HepG2 (cell line): ENCODE data around the gene BDP1. TPM values are rescaled to one million over a fixed set of nuclear protein-coding genes. Genes with fewer than 3 reads are reported as not detected.

Experiments
- CHD2 ChIP-seq: IDR thresholded peaks from 2 replicates; pipeline ENCODE4 v1.6.1; 2011; ENCODE audit warnings: low read depth, low read length, improper control_type of control experiment
- EED ChIP-seq: sonication (generic); formaldehyde crosslinking; IDR thresholded peaks from 2 replicates; pipeline ENCODE4 v1.5.0; 2020; ENCODE audit warnings: mild to moderate bottlenecking, missing genetic modification reagents
- HOXA7 ChIP-seq: sonication (generic); formaldehyde crosslinking; IDR thresholded peaks from 2 replicates; pipeline ENCODE4 v1.8.1; 2022; ENCODE audit warnings: mild to moderate bottlenecking, missing genetic modification reagents, moderate library complexity
- KDM5A ChIP-seq: fragments of 200-600 bp; sonication (generic); IDR thresholded peaks from 2 replicates; pipeline ENCODE4 v1.7.0; 2018; ENCODE audit warnings: antibody characterized with exemption, mild to moderate bottlenecking, low read length, borderline replicate concordance
- KDM5B ChIP-seq: sonication (generic); formaldehyde crosslinking; IDR thresholded peaks from 2 replicates; pipeline ENCODE4 v1.4.0; 2020; ENCODE audit warnings: missing genetic modification reagents, mild to moderate bottlenecking, borderline replicate concordance
- NCOA1 ChIP-seq: sonication (generic); formaldehyde crosslinking; IDR thresholded peaks from 2 replicates; pipeline ENCODE4 v1.9.0; 2021; ENCODE audit warnings: missing genetic modification reagents
- NCOA2 ChIP-seq: sonication (generic); formaldehyde crosslinking; IDR thresholded peaks from 2 replicates; pipeline ENCODE4 v1.8.0; 2022; ENCODE audit warnings: inconsistent platforms
- PAX8 ChIP-seq: sonication (generic); formaldehyde crosslinking; IDR thresholded peaks from 2 replicates; pipeline ENCODE4 v1.8.0; 2022; ENCODE audit warnings: mild to moderate bottlenecking, missing genetic modification reagents, borderline replicate concordance
- PCBP2 ChIP-seq: fragments of 200-400 bp; formaldehyde crosslinking; optimal IDR thresholded peaks from 2 replicates; pipeline ENCODE3; 2018; ENCODE audit warnings: low read length, low read depth; ENCODE audit not compliant: poor library complexity, severe bottlenecking
- POGZ ChIP-seq: sonication (generic); formaldehyde crosslinking; IDR thresholded peaks from 2 replicates; pipeline ENCODE4 v1.4.0; 2020; ENCODE audit warnings: mild to moderate bottlenecking, missing genetic modification reagents
- PRPF4 ChIP-seq: fragments of 200-400 bp; formaldehyde crosslinking; IDR thresholded peaks from 2 replicates; pipeline ENCODE4 v1.6.1; 2016; ENCODE audit warnings: low read length, low read depth; ENCODE audit not compliant: poor library complexity, severe bottlenecking
- RBFOX2 ChIP-seq: fragments of 200-400 bp; formaldehyde crosslinking; IDR thresholded peaks from 2 replicates; pipeline ENCODE4 v1.6.1; 2017; ENCODE audit warnings: low read depth, mild to moderate bottlenecking, low read length
- SOX6 ChIP-seq, 2 experiments: fragments of 450-650 bp in 1 of 2; sonication (generic) in 1 of 2; formaldehyde crosslinking in 1 of 2; IDR thresholded peaks; 2 replicates each; pipeline versions ENCODE4 v1.4.0 to v1.6.1; 2017 to 2020; ENCODE audit warnings: antibody characterized with exemption in 1 of 2, mild to moderate bottlenecking in 1 of 2, missing genetic modification reagents in 1 of 2
- ZFP36 ChIP-seq: fragments of 150-350 bp; IDR thresholded peaks from 2 replicates; pipeline ENCODE4 v1.6.1; 2018; ENCODE audit warnings: borderline replicate concordance, low read length, low read depth; ENCODE audit not compliant: partially characterized antibody
- ZNF235 ChIP-seq: sonication (generic); formaldehyde crosslinking; IDR thresholded peaks from 2 replicates; pipeline ENCODE4 v1.8.1; 2023; ENCODE audit warnings: mild to moderate bottlenecking, missing genetic modification reagents, borderline replicate concordance
- ZNF253 ChIP-seq: sonication (generic); formaldehyde crosslinking; IDR thresholded peaks from 2 replicates; pipeline ENCODE4 v1.8.0; 2022; ENCODE audit warnings: mild to moderate bottlenecking, missing genetic modification reagents, borderline replicate concordance
- ZNF333 ChIP-seq: sonication (generic); formaldehyde crosslinking; IDR thresholded peaks from 2 replicates; pipeline ENCODE4 v1.4.0; 2020; ENCODE audit warnings: mild to moderate bottlenecking, missing genetic modification reagents, borderline replicate concordance
- ZNF563 ChIP-seq: sonication (generic); formaldehyde crosslinking; IDR thresholded peaks from 2 replicates; pipeline ENCODE4 v1.8.0; 2022; ENCODE audit warnings: mild to moderate bottlenecking, moderate library complexity, missing genetic modification reagents
- ZNF737 ChIP-seq: sonication (generic); formaldehyde crosslinking; IDR thresholded peaks from 2 replicates; pipeline ENCODE4 v1.5.0; 2020; ENCODE audit warnings: missing genetic modification reagents, mild to moderate bottlenecking, borderline replicate concordance
- ZNF749 ChIP-seq: sonication (generic); formaldehyde crosslinking; IDR thresholded peaks from 2 replicates; pipeline ENCODE4 v1.8.0; 2022; ENCODE audit warnings: mild to moderate bottlenecking, missing genetic modification reagents, moderate library complexity, borderline replicate concordance
- ZNF761 ChIP-seq: sonication (generic); formaldehyde crosslinking; conservative IDR thresholded peaks from 2 replicates; pipeline ENCODE4 v1.4.0; 2020; ENCODE audit warnings: mild to moderate bottlenecking, missing genetic modification reagents
- ZNF776 ChIP-seq: sonication (generic); formaldehyde crosslinking; IDR thresholded peaks from 2 replicates; pipeline ENCODE4 v1.4.0; 2020; ENCODE audit warnings: mild to moderate bottlenecking, missing genetic modification reagents
- ZNF83 ChIP-seq: sonication (generic); formaldehyde crosslinking; IDR thresholded peaks from 2 replicates; pipeline ENCODE4 v1.4.0; 2020; ENCODE audit warnings: missing genetic modification reagents, mild to moderate bottlenecking, borderline replicate concordance
- polyA plus RNA-seq, 8 experiments: library from polyadenylated mRNA; depleted of rRNA in 3 of 8; stranded (reverse) in 7 of 8; unstranded in 1 of 8; fragments of >200 nt; fragmentation: Illumina TruSeq in 4 of 8; extraction: Trizol in 4 of 8; gene quantifications; 2 replicates each; pipeline versions ENCODE4 v1.2.1 to v1.2.3, GENCODE V29; 2011 to 2016; ENCODE audit warnings: low read depth in 4 of 8, missing spikeins in 1 of 8, mixed read lengths in 1 of 8; ENCODE audit not compliant: insufficient read depth in 1 of 8
- total RNA-seq, 5 experiments: library from RNA; depleted of rRNA; stranded (reverse); fragments of >200 nt; fragmentation: Illumina TruSeq; extraction: Trizol; gene quantifications; 2 replicates each; pipeline ENCODE4 v1.2.3, GENCODE V29; 2016; ENCODE audit warnings: low read depth in 1 of 5
- TF ChIP-seq, protein P1 (sequence below): sonication (generic); formaldehyde crosslinking; conservative IDR thresholded peaks from 2 replicates; pipeline ENCODE4 v1.5.0; 2020; ENCODE audit warnings: missing genetic modification reagents
- TF ChIP-seq, protein P2 (sequence below): sonication (generic); formaldehyde crosslinking; IDR thresholded peaks from 2 replicates; pipeline ENCODE4 v1.9.0; 2021; ENCODE audit warnings: missing genetic modification reagents, borderline replicate concordance

BDP1 gene
- total and polyA plus RNA-seq, 2 of the 13 experiments (the other 11 are each of a cell fraction or from before 2014, with no cell fraction given) = 10.2 to 22.4 TPM

DNA sequence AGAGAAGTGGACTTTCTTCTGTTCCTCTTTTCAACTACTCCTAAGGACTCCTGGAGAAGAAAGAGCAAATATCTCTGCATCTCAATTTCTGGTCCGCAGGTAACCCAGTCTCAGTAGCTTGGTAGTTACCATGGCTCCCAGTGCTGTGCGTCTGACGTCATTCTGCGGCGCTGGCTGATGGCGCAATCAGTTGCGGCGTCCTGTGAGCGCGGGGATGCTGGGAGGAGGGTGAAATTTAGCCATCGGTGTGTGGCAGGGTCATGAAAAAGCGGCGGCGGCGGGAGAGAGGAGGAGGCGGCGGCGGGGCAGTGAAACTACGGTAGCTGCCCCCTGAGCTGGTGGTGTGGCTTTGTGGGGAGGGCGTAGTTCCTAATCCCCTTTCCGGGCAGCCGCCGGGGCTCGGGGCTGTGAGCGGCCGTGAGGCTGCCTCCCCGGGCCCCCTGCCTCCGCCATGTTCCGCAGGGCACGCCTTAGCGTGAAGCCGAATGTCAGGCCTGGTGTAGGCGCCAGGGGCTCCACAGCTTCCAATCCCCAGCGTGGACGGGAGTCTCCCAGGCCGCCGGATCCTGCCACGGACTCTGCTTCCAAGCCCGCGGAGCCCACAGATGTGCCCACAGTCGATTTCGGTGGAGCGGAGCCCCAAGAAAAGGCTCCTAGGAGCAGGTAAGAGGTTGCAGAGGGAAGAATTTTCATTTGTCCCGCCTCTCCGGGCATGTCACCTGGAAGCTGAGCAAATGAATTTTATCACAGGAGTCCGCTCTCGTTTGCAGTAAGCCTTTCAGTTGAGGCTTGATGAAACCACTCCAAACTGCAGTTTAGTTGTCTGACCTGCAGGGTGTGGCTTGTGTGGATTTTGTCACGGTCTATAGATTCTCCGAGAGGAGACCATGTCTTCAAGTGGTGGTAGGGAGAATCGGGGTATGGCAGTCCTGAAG lies at the start of gene BDP1 (continued):
- TF ChIP-seq EED (CRISPR knock-in tag) (peak; percentile 50; the same call in 1 of the 2 replicates), HOXA7 (CRISPR knock-in tag) (no peak), ZNF749 (CRISPR knock-in tag) (0 out of 2 replicates have a peak, but pooled peaks have one; percentile 57), ZNF737 (no peak), KDM5B (CRISPR knock-in tag) (peak; percentile 81; the same call in 1 of the 2 replicates), SOX6 (IDR thresholded peaks at IDR 0.05) (no peak), SOX6 (CRISPR knock-in tag; IDR thresholded peaks at IDR 0.05) (peak; percentile 64), NCOA2 (CRISPR knock-in tag) (0 out of 2 replicates have a peak, but pooled peaks have one; percentile 9), ZNF253 (CRISPR knock-in tag) (no peak), ZNF83 (CRISPR knock-in tag) (peak; percentile 71; the same call in 1 of the 2 replicates), ZNF563 (CRISPR knock-in tag) (peak; percentile 57), ZNF235 (no peak), CHD2 (0 out of 2 replicates have a peak, but pooled peaks have one; percentile 23), ZNF761 (peak; percentile 73; the same call in 1 of the 2 replicates), POGZ (CRISPR knock-in tag) (peak; percentile 92), KDM5A (peak; percentile 87), ZNF776 (CRISPR knock-in tag) (no peak), PAX8 (CRISPR knock-in tag) (no peak), ZFP36 (no peak), ZNF333 (CRISPR knock-in tag) (no peak), NCOA1 (no peak; the same call in 1 of the 2 replicates), PCBP2 (no peak), PRPF4 (no peak), RBFOX2 (peak; percentile 88)
- TF ChIP-seq, protein P1, sequence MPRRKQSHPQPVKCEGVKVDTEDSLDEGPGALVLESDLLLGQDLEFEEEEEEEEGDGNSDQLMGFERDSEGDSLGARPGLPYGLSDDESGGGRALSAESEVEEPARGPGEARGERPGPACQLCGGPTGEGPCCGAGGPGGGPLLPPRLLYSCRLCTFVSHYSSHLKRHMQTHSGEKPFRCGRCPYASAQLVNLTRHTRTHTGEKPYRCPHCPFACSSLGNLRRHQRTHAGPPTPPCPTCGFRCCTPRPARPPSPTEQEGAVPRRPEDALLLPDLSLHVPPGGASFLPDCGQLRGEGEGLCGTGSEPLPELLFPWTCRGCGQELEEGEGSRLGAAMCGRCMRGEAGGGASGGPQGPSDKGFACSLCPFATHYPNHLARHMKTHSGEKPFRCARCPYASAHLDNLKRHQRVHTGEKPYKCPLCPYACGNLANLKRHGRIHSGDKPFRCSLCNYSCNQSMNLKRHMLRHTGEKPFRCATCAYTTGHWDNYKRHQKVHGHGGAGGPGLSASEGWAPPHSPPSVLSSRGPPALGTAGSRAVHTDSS (CRISPR knock-in tag) = no peak
- TF ChIP-seq, protein P2, sequence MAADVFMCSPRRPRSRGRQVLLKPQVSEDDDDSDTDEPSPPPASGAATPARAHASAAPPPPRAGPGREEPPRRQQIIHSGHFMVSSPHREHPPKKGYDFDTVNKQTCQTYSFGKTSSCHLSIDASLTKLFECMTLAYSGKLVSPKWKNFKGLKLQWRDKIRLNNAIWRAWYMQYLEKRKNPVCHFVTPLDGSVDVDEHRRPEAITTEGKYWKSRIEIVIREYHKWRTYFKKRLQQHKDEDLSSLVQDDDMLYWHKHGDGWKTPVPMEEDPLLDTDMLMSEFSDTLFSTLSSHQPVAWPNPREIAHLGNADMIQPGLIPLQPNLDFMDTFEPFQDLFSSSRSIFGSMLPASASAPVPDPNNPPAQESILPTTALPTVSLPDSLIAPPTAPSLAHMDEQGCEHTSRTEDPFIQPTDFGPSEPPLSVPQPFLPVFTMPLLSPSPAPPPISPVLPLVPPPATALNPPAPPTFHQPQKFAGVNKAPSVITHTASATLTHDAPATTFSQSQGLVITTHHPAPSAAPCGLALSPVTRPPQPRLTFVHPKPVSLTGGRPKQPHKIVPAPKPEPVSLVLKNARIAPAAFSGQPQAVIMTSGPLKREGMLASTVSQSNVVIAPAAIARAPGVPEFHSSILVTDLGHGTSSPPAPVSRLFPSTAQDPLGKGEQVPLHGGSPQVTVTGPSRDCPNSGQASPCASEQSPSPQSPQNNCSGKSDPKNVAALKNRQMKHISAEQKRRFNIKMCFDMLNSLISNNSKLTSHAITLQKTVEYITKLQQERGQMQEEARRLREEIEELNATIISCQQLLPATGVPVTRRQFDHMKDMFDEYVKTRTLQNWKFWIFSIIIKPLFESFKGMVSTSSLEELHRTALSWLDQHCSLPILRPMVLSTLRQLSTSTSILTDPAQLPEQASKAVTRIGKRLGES (CRISPR knock-in tag) = no peak
